HuH-7 (cell line): Measurements from ENCODE around the gene DNAJB13.
"Not testable (repeated sequence)": the region's sequence is repeated elsewhere in the genome, so short reads cannot be mapped to it uniquely, and the experiment has no call there.

Experiments
- DNase-seq: peaks from one replicate; pipeline ENCODE4 v3.0.0; 2011; ENCODE audit warnings: low spot score

The DNAJB13 gene

GRCh38 chr11:73977856-73978519 is 27.2 kb downstream of the DNAJB13 start:
- no peak for DNase-seq

GRCh38 chr11:73978576-73979086 is 27.8 kb downstream of the DNAJB13 start:
- no peak for DNase-seq

DNA sequence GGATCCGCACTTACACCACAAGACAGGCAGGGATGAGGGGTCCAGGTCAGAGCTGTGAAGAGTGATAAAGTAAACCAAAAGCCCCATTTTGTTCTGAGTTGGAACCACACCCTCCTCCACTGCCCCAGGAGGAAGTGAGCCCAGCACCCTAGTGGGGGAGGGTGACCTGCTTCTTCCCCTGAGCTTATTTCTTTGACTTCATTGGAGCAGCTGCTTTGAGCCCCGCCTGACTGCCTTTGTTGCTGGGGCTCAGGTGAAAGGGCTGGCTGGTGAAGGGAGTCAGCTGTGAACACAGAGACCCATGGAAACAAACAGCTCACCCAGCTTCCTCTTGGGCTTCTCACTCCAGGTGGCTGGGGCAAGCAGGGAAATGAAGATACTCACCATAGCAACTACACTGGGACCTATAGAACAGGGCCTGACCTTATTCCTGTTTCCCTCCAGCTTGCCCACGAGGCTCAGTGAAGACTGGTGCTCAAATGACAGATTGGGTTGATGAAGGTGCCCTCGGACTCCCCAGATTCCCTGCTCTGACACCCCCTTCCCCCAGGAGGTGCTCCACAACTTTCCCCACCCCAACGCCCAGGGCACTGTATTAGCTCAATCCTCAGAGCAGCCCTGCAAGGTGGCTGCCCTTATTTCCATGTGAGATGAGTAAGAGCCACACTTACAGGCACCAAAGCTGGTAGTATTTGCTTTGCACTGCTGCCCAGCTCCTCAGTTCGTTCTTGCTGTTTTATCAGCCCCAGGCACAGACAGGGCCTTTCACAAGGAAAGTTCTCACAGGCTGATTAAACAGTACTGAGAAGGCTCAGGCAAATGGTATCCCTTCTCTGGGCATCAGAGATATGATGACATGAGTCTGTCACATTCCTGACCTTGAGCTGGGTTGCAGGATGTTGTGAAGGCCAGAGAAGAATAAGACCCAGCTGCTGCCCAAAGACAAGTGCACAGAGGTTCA is 29.5 kb downstream of the DNAJB13 start:
- DNase-seq: no peak

DNA sequence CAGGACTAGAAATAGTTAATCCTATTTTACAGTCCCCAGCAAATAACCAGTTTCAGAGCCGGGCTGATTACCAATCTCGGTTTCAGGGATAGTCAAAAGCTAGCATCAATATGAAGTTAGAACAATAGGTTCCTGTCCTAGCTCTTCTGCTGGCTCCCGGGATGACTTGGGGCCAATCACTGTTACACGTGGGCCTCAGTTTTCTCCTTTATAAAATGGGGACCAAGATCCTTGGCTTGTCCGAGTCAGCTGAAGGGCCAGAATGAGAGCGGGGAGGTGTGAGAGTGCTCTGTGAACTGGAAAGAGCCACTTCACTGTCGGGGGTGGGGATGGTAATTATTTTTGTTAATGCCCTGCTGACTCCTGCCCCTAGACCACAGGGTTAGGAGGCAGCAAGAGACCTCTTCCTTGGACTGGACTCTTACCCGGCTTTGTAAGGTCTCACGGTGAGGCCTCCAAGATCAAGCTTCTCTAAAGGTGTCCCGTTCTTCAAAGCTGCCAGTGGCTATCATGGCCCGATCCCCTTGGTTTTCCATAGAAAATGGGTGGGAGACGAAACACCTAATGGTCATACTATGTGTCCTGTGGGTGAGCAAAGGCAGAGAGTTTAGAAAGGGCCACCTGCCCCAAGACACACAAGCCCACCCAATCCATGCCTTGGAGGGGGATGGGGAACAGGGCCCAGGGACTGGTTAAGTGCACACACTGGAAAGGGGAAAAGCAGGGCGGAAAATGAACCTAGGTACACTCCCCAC is 30.4 kb downstream of the DNAJB13 start:
- DNase-seq: no peak

- DNase-seq: peak; percentile 79
Observed at GRCh38 chr11:73982595-73982989, 31.8 kb downstream of the DNAJB13 start, which contains the start of gene UCP2. TSS of gene UCP2 (minus strand) at chr11:73982843. CDS start at chr11:73978378, 4,465 bp downstream.

DNA sequence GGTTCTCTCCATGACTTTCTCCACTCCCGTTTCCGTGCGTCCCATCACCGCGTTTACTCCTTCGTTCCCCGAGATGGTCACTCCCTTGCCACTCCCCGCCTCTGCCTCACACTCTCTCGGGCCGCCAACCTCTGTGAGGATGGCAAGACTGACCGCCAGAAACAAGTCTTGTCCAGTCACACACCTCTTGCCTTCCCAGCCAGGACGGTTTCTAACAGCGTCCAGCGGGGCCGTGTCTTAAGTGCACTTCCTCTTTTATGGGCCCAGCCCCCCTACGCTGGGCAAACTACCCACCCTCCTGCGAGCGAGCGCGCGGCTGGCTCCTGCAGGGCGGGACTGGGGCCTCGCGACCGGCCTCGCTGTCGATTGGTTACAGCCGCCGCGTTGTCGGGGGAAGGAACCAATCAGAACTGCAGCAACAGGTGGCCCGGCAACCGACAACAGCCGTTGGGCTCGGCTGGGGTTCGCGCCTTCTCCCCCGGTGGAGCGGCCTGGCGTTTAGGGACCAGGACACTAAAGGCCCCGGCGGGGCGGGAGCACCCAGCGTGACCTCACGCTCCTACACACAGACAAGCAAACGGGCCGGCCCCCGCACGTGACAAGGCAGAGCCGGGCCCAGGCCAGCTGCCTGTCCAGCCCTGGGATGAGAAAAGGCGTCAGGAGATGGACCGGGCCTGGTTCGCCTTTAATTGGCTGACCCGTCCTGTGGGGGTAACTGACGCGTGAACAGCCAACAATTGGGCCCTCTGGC is 32.3 kb downstream of the DNAJB13 start:
- peak; percentile 96 for DNase-seq

DNA sequence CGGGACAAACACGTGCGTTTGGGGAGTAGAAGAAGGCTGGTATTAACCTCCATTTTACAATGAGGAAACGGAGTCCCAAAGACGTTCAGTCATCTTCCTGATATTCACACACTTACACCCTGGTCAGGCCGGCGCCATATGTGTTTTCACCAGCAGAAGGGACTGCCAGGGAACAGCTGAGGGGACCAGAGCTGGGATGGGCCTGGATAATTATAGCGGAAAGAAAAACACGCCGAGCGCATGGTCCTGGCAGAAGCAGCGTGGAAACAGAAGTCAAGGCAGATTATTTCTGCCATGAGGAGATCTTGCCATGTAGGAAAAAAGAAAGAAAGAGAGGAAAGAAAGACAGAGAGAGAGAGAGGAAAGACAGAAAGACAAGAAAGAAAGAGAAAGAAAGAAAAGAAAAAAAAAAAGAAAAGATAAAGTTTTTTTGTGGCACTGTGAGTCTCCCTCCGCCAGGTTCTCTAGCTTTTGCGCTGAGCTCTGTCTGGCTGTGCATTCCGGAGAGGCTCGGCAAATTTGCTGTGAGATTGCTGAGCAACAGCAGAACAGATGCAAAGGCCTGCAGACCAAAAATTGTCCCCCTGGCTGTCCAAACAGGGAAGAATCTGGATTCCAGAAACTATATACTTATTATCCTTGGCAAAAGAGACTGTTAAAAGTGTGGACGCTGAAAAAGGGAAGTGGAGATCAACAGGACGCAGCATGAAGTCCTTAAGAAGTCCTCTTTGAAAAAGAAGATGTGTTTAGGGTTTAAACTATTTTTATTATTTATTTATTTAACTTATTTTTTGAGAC is 33.1 kb downstream of the DNAJB13 start:
- DNase-seq: no peak

DNA sequence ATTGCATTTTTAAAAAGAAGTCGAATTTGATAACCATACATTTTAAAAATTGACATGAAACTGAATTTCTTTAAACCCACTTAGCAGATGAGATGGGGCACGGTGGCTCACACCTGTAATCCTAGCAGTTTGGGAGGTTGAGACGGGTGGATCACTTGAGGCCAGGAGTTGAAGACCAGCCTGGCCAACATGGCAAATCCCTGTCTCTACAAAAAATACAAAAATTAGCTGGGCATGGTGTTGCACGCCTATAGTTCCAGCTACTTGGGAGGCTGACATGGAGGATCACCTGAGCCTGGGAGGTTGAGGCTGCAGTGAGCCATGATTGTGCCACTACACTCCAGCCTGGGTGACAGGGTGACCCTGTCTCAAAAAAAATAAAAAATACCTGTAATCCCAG is 34.8 kb downstream of the DNAJB13 start:
- DNase-seq: not testable (repeated sequence)

GRCh38 chr11:73988227-73988626 is 37.4 kb downstream of the DNAJB13 start:
- no peak for DNase-seq

DNA sequence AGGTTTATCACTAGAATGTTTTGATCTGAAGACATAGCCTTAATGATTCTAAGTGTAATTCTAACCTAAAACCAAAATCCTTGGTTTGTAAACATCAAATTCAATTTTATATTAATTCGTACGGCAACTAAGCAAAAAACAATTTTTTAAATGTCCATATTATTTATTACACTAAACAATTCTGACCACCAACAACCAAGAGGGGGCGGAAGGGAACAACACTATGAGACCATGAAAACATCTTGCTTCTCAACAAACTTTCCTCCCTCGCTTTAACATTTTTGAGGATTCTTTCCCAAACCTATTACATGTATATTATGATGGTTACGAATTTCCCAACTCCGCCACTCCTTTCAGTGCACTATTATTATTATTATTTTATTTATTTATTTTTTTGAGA is 38.3 kb downstream of the DNAJB13 start:
- DNase-seq: no peak

DNA sequence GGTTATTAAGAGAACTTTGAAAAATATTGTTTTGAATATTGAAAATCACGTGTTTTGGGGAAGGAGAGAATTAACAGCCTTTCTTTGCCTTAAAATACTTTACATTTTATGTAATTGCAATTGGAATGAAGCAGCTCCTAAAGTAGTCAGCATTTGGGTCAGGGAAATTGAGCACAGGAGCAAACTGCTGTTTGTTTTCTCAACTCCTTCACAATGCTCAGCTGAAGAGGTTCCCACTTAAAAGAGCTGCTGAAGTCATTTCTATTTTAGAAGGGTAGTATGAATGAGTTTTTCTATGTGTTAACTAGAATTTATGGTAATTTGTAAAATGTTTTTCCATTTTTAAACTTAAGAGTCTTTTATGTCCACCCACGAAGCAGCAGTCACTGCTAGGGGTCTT is 39.9 kb downstream of the DNAJB13 start:
- no peak for DNase-seq

DNA sequence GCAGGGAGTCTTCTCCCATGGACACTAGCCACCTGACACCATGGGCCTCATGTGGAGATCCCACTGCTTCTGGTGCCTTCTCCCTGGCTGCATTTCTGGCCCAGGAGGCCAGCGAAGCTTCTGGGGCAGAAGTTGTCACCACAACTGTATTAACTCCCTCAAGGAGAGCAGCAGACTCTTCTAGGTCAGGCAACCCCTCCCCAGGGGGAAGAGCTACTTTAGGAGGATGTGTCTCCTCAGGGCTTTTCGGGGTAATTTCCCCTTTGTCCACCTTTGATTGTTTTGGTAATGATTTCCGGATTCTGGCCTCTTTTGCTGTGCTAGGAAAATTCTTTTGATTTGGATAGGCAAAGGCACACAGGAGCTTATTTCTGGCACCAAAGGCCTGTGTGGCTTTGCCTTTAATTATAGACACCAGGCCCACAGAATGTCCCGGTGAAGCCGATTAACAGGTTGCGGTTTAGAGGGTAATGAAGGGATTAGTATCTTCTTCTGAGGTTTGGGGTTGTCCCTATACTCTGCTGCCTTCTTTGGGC is 40.7 kb downstream of the DNAJB13 start:
- no peak for DNase-seq

DNA sequence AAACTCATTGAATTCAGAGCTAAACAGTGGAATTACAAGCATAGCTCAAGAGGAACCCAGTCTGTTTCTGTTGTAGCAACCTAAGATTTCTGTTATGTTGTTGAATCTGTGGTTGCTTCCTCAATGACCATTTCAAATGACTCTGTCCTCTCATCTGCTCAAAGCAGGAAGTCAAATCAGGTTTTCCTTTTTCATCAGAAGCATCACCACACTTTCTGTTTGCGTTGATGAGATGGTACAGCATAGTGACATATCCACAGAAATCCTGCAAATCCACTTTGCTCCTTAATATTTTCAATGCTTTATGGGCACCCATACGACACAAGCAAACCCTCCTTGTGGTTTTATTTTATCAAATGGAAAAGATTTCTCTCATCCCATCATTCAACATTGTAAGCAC is 44.4 kb downstream of the DNAJB13 start:
- no peak for DNase-seq

GRCh38 chr11:73995731-73996130 is 44.9 kb downstream of the DNAJB13 start:
- no peak for DNase-seq

GRCh38 chr11:73996161-73996747 is 45.4 kb downstream of the DNAJB13 start:
- no peak for DNase-seq

DNA sequence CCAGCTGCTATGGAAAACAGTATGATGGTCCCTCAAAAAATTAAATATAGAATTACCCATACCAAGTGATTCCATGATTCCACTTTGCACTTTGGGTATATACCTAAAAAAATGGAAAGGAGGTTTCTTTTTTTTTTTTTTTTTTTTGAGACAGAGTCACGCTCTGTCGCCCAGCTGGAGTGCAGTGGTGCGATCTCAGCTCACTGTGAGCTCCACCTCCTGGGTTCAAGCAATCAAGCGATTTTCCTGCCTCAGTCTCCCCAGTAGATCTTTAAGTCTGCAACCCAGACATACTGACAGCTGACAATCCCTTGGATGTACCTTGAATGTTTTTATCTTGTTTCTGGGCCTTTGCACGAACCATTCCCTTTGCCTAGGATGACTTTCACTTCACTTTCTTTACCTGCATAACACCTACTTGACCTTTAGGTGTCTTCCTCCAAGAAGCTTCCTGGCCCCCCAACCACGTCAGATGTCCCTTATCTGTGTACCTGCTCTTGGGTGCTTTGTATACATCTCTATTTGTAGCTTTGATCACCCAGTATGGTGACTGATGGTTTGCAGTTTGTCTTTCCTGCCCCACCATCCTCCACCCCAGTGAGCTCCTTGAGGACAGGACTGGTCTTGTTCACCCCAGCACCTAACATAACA is 46.4 kb downstream of the DNAJB13 start:
- DNase-seq: no peak

GRCh38 chr11:73998846-73999575 is 48.2 kb downstream of the DNAJB13 start:
- no peak for DNase-seq

GRCh38 chr11:73999581-74000306 is 48.9 kb downstream of the DNAJB13 start:
- no peak for DNase-seq
